H1 (cell line): Measurements from ENCODE around the gene SHLD1.

Experiments used
- CHD1 ChIP-seq: IDR thresholded peaks from 2 replicates; pipeline ENCODE4 v1.6.1; 2012; ENCODE audit warnings: low read depth, low read length, improper control_type of control experiment
- POLR2AphosphoS5 ChIP-seq: IDR thresholded peaks from 2 replicates; pipeline ENCODE4 v1.6.1; 2011; ENCODE audit warnings: low read depth, low read length

DNA sequence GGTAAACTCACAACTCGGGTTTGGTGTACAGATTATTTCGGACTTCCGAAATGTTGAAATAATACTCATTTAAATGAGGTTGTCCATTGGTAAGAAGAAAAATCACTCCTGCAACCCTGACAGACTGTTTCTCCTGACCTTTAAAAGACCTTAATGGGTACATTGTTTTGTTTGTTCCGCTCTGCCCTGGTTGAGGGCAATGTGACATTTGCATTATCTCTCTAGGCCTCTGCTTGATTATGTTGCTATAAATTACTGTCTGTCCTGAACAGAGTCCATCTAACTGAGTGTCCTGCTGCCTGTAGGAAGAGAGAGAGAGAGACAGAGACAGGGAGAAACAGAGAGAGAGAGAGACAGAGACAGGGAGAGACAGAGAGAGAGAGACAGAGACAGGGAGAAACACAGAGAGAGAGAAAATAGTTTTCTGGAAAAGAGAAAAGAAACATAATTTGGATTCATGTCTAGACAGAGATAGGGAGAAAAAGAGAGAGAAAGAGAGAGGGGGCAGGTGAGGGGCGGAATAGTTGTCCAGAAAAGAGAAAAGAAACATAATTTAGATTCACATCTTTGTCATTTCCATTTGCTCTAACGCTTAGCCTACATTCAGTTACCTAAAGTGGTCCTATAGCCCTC lies 83.2 kb downstream of the SHLD1 start:
- no peak for TF ChIP-seq CHD1
- no peak for TF ChIP-seq POLR2AphosphoS5
